Activated B cell treated with CpG ODN at 0.5 μM for 24 hours (primary cell): ENCODE measurements around the gene VDR. TPM values are rescaled to one million over a fixed set of nuclear protein-coding genes. Genes with fewer than 3 reads are reported as not detected.
A peak's percentile ranks its signal among the peaks of the same experiment; 100 is the strongest.
"Not testable (repeated sequence)": the region's sequence is repeated elsewhere in the genome, so short reads cannot be mapped to it uniquely, and the experiment has no call there.

Experiments
- ATAC-seq: fragments of 200-7000 bp; cut with Tn5 transposase; one replicate; pipeline ENCODE4 v1.10.0; 2021; ENCODE audit warnings: low read depth, mild to moderate bottlenecking, moderate library complexity
- CTCF ChIA-PET: fragments of 350-600 bp; sonication (Branson Sonifier 250); formaldehyde crosslinking; loops from one replicate; lab custom pipeline; 2021; ENCODE audit warnings: antibody characterized with exemption; lab: Charles Lee
- POLR2A ChIA-PET: fragments of 350-600 bp; sonication (Branson Sonifier 250); formaldehyde crosslinking; loops from one replicate; lab custom pipeline; 2021; ENCODE audit warnings: antibody characterized with exemption; lab: Charles Lee
- DNase-seq: peaks from one replicate; pipeline ENCODE4 v3.0.0; 2022
- H3K27ac Mint-ChIP-seq: one replicate; pipeline ENCODE4 v1.8.0; 2020; ENCODE audit warnings: mixed read lengths
- H3K27me3 Mint-ChIP-seq: one replicate; pipeline ENCODE4 v1.8.0; 2021; ENCODE audit warnings: mixed read lengths
- H3K36me3 Mint-ChIP-seq: one replicate; pipeline ENCODE4 v1.8.0; 2021; ENCODE audit warnings: low read depth, mixed read lengths
- H3K4me1 Mint-ChIP-seq: one replicate; pipeline ENCODE4 v1.8.0; 2021; ENCODE audit warnings: mixed read lengths
- H3K4me3 Mint-ChIP-seq: one replicate; pipeline ENCODE4 v1.8.0; 2020; ENCODE audit warnings: mild to moderate bottlenecking, mixed read lengths
- H3K9me3 Mint-ChIP-seq: one replicate; pipeline ENCODE4 v1.8.0; 2020; ENCODE audit warnings: mixed read lengths
- CTCF ChIP-seq: fragments of 200-600 bp; IDR thresholded peaks from one replicate; pipeline ENCODE4 v1.8.0; 2022; ENCODE audit warnings: antibody characterized with exemption, mild to moderate bottlenecking
- intact Hi-C: fragments of 100-400 bp; cut with micrococcal nuclease; formaldehyde crosslinking; loops from one replicate; pipeline ENCODE4 v1.15.1; 2024
- total RNA-seq: library from RNA; stranded (reverse); gene quantifications from 2 replicates; pipeline ENCODE4 v1.2.3, GENCODE V29; 2022

The VDR gene
- total RNA-seq, 1 donor from 2014 or later, result 0.86 TPM

GRCh38 chr12:47818007-47818376, 86.8 kb downstream of the VDR start:
- no peaks in the 10 kb centered on the region for H3K27me3 Mint-ChIP-seq
- POLR2A ChIA-PET, result interaction anchor here (1.1 to 19.6 kb wide), 5 partner anchors 8 to 112 kb away, joined by 3 to 573 read pairs (median 10); partner anchors contain the start of gene RPAP3
- H3K9me3 Mint-ChIP-seq, result no peaks in the 10 kb centered on the region
- CTCF ChIA-PET, result interaction anchor here (0.7 to 5.2 kb wide), 8 partner anchors 10 to 75 kb away, joined by 4 to 72 read pairs (median 16); no protein-coding TSS in a partner anchor
- ATAC-seq (no peak), DNase-seq (no peak)
- H3K27ac Mint-ChIP-seq, result peak overlapping the region; percentile 93
- peaks cover 9% of the 10 kb centered on the region for H3K36me3 Mint-ChIP-seq
- H3K4me1 Mint-ChIP-seq, result peaks cover 74% of the 10 kb centered on the region
- intact Hi-C loops, result loop anchor here (2.0 kb wide), 1 partner anchor 15 kb away; no protein-coding TSS in a partner anchor
- H3K4me3 Mint-ChIP-seq, result peak overlapping the region; percentile 88
- TF ChIP-seq CTCF, result no peak

DNA sequence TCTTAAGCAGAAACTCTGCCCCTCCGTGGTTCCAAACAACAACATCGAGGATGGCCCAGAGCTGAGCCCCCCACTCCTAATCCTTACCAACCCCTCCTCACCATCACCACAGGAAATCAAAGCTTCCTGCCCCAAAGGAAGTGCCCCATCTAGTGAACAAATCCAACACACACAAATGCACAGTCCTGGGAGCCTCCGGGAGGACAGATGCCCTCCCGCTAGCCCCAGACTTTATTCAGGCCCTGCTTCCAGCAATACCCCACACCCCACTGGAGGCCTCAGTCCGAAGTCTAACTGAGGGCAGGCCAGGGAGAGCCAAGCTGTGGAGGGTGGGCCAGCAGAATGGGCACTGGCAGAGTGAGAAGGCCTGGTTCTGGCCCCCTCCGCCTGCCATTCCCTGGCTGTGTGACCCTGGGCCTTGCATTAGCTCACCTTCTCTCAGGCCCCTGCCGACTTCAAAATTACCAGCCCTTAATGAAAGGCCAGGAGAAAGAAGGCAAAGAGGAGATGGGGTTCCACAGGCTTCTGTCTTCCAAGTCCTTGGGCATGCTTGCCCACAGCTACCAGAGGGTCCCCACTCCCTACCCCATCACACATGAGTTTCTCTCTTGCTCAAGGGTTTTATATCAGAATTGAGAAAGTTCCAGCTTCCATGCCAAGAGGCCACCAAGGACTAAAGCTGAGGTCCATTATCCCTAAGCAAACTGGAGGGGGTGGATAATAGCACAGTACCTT, 87.4 kb downstream of the VDR start:
- intact Hi-C loops, result loop anchor here (2.0 kb wide), 1 partner anchor 15 kb away; no protein-coding TSS in a partner anchor
- TF ChIP-seq CTCF, result no peak
- ChIA-PET CTCF (interaction anchor here (0.7 to 5.2 kb wide), 8 partner anchors 10 to 74 kb away, joined by 4 to 72 read pairs (median 16); no protein-coding TSS in a partner anchor), POLR2A (interaction anchor here (2.0 to 19.6 kb wide), 3 partner anchors 7 to 17 kb away, joined by 7 to 573 read pairs (median 103); no protein-coding TSS in a partner anchor)
- peaks cover 79% of the 10 kb centered on the region for H3K4me1 Mint-ChIP-seq
- peaks cover 9% of the 10 kb centered on the region for H3K36me3 Mint-ChIP-seq
- peak overlapping the region; percentile 93 for H3K27ac Mint-ChIP-seq
- H3K4me3 Mint-ChIP-seq, result peak overlapping the region; percentile 88
- DNase-seq (no peak), ATAC-seq (no peak)
- no peaks in the 10 kb centered on the region for H3K27me3 Mint-ChIP-seq
- no peaks in the 10 kb centered on the region for H3K9me3 Mint-ChIP-seq

DNA sequence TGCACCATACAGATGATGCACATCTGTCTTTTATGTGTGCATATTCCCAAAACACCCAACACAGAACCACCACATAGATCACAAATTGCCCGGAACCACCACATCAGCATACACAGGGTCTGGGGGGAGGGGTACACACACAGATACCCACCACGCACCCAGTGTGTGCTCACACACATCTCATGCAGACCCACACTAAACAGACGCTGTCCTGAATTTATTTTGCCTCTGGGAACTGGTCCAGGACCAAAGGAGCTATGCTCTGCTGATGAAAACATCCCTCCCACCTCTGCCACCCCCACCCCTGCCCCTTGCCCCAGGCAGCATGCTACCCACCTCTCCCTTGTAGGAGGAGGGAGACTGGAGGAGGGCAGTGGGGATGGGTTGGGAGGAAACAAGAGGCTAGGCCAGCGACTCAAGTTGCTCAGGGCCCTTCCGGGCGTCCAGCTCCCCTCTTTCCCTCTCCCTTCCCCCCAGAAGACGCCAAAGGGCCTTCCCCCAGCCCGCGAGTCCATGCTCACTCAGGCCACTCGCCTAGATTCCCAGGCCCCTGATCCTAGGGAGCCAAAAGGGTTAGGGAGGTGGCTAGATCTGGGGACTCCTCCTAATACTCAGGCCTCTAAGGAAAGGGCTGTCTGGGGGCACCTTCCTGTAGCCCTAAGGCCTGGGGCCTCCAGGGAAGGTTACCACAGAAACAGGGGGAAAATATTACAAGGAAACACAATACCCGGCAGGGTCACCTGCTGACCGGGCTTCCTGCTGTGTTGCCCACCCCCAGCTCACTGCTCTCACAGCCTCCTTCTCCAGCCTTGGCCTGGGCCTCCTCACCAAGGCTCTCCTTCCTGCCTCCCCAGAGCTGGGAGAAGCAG, 88.2 kb downstream of the VDR start:
- ATAC-seq, result no peak
- no peak for DNase-seq
- Mint-ChIP-seq H3K4me1 (peaks cover 87% of the 10 kb centered on the region), H3K27me3 (no peaks in the 10 kb centered on the region), H3K36me3 (peaks cover 9% of the 10 kb centered on the region), H3K4me3 (peak overlapping the region; percentile 88), H3K27ac (peak overlapping the region; percentile 93), H3K9me3 (no peaks in the 10 kb centered on the region)
- ChIA-PET CTCF (interaction anchor here (0.6 to 5.2 kb wide), 7 partner anchors 9 to 73 kb away, joined by 3 to 72 read pairs (median 21); no protein-coding TSS in a partner anchor), POLR2A (interaction anchor here (0.7 to 19.6 kb wide), 4 partner anchors 6 to 48 kb away, joined by 3 to 573 read pairs (median 55); no protein-coding TSS in a partner anchor)
- intact Hi-C loops, result no loop called here
- TF ChIP-seq CTCF, result no peak

DNA sequence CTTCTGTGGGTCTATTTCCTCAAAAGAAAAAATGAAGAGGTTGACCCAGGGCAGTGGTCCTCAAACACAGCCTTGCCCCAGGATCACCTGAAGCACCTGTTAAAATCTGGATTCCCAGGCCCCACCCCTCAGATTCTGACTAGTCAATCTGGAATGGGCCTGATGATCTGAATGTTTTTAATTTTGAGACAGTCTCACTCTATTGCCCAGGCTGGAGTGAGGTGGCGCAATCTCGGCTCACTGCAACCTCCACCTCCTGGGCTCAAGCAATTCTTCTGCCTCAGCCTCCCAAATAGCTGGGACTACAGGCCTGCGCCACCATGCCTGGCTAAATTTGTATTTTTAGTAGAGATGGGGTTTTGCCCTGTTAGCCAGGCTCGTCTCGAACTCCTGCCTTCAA, 89.3 kb downstream of the VDR start:
- intact Hi-C loops, H3K9me3 Mint-ChIP-seq, DNase-seq, ATAC-seq, H3K36me3 Mint-ChIP-seq, H3K27me3 Mint-ChIP-seq: not testable (repeated sequence)
- ChIA-PET POLR2A (interaction anchor here (0.7 to 19.6 kb wide), 2 partner anchors 19 to 795 kb away, joined by 5 to 573 read pairs; no protein-coding TSS in a partner anchor), CTCF (interaction anchor here (4.6 kb wide), 1 partner anchor 17 kb away, joined by 38 read pairs; no protein-coding TSS in a partner anchor)
- Mint-ChIP-seq H3K4me1 (peaks cover 89% of the 10 kb centered on the region), H3K27ac (peak overlapping the region; percentile 99), H3K4me3 (peak overlapping the region; percentile 19)

- no peak for DNase-seq
- Mint-ChIP-seq H3K36me3 (peaks cover 7% of the 10 kb centered on the region), H3K9me3 (no peaks in the 10 kb centered on the region), H3K27ac (peak overlapping the region; percentile 99), H3K27me3 (no peaks in the 10 kb centered on the region), H3K4me1 (peaks cover 93% of the 10 kb centered on the region), H3K4me3 (peak overlapping the region; percentile 84)
- intact Hi-C loops, result loop anchor here (5.0 kb wide), 7 partner anchors 343 to 1822 kb away; partner anchors contain the start of genes ASB8, SCAF11 and SLC38A2
- POLR2A ChIA-PET, result interaction anchor here (0.7 to 19.6 kb wide), 5 partner anchors 10 to 35 kb away, joined by 3 to 573 read pairs (median 16); no protein-coding TSS in a partner anchor
- CTCF ChIA-PET, result interaction anchor here (2.5 to 5.2 kb wide), 4 partner anchors 13 to 23 kb away, joined by 15 to 72 read pairs (median 30); no protein-coding TSS in a partner anchor
- no peak for TF ChIP-seq CTCF
- ATAC-seq, result no peak
Observed at GRCh38 chr12:47814539-47815170, 90.1 kb downstream of the VDR start.
